Measurements from ENCODE around the gene GDE1.
A peak's percentile ranks its signal among the peaks of the same experiment; 100 is the strongest.

GDE1 gene

DNA sequence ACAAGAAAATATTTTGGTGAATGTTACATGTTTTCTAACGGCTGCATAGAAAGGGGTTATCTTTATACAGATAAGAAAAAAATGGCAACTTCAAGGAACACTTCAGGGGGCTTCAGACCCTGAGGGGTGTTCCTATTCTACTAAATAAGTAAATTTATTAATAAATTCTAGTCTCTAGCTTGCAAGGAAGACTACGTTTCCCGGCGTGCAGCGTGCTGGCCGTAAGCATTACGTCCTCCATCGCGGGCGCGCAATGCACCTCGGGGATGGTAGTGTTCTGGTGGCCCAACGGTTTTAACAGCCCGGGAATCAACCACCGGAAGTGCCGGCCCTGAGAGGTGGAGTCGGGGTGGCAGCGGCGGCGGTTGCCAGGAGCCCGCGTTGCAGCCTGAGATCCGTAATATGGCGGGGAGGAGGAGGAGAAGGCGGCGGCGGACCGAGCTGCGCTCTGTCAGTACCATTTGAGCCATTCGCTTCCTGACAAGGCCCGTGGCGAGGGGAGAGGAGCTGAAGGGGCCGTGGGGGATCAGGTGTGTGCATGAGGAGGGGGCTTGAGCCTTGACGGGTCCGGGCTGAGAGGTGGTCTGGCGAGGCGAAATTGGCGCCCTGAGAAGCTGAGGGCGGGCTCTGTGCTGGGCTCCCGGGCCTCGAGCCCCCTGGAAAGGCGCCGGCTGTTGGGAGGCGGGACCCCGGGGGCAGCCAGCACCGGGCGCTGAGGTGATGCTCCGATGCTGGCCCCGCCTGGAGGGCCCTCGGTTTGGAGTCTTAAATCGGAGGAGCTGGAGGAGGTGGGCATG lies 1.9 kb upstream of the GDE1 start, which contains the start of gene CCP110:
Gene CCP110 (plus strand): TSS at position 384 of the 797 bp plus-strand sequence. CDS start 3,940 bp downstream, outside the sequence.
- DNase-seq: peak; percentile 96

DNA sequence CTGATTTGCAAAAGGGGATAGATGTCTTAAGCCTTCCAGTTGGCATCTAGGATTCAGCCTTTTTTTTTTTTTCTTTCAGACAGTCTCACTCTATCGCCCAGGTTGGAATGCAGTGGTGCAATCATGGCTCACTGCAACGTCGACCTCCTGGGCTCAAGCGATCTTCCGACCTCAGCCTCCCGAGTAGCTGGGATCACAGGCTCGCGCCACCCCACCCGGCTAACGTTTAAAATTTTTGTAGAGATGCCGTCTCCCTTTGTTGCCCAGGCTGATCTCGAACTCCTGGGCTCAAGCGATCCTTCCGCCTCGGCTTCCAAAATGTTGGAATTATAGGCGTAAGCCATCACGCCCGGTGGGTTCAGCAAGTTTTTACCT lies 1.3 kb upstream of the GDE1 start:
- no peak for DNase-seq

DNA sequence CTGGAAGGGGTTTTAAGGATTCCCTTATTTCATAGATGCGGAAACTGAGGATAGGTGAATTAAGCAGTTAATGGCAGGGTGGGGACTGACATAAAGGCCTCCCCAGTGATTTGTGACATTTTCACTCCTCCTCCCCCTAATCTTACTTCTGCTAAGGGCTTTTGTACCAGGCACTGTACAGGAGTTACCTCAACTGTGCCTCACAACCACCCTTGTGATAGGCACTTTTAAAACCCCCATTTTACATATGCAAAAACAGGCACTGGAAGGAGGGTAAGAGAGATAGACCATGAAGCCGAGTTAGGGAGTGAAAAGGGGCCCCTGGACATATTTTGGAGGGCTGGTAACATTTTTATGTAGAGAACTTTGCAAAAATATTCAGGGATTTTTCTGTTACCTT lies 862 bp upstream of the GDE1 start:
- no peak for DNase-seq

DNA sequence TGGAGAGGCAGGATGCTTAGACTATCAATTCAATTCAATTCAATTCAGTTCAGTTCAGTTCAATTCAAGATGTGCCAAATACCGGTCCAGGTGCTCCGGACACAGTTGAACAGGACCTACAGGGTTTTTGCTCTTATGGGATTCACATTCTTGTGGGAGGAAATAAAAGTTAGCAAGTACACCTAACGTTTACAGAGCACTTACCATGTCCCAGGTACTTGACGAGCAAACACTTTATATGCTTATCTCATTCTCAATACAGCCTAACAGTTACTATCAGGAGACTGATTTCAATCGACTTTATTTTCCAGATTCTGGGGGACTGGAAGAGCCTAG lies 467 bp upstream of the GDE1 start:
- DNase-seq: no peak

DNA sequence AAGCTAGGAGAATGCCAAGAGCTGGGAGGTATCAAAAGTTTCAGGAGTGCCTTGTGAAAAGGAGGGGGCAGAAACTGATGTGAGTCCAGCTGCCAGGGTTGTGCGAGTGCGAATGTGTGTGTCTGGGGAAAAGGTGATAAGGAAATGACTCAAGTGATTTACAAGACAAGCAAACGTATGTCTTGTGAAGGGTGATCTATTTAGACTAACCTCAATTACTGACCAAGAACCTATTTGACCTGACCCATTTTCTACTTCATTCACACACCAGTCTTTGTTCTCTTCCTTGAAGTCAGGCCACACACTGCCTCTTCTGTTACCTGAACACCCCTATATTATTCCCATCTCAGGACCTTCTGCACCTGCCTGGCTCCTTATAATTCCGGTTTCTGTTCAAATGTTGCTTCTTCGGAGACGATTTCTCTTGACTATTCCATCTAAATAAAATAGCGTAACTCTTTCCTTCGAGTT lies 1.0 kb downstream of the GDE1 start:
- peak; percentile 13 for DNase-seq

DNA sequence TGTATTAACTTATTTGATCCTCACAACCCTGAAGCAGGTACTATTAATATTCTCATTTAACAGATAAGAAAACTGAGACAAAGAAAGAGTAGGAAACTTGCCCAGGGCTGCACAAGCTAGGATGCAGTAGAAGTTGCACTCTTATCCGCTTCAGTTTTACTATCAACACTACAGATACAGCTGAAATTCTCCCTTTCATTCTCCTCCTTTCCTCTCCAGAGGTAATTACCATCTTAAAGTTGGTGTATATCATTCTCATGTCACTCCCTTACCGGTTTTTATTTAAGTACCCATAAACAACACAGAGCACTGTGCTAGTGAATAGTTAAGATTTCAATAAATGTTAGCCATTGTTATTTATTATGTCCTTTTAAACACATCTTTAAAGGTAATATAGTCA lies 3.5 kb downstream of the GDE1 start:
- DNase-seq: no peak

DNA sequence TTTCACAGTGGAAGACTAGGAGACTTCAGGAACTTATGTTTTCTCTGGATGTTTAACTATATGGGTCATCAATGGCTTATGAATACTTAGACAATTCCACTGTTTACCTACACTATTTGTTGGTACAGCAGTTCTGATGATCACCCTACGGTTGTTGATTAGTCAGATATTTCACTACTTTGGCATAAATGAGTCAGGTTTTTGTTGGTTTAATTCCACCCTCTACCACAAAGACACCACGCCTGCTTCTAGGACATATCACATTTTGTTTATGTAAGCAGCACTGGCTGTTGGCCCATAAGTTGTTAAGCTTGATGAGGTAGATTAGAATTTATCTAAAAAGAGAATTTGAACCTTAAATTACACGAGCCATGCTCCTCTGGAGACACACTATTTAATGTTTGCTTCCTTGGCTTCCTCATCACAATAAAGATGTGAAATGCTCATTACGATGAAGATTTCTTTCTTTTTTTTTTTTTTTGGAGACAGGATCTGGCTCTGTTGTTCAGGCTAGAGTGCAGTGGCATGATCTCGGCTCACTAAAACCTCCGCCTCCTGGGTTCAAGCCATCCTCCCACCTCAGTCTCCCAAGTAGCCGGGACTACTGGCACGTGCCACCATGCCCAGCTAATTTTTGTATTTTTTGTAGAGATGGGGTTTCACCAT lies 4.3 kb downstream of the GDE1 start:
- peak; percentile 7 for DNase-seq

DNA sequence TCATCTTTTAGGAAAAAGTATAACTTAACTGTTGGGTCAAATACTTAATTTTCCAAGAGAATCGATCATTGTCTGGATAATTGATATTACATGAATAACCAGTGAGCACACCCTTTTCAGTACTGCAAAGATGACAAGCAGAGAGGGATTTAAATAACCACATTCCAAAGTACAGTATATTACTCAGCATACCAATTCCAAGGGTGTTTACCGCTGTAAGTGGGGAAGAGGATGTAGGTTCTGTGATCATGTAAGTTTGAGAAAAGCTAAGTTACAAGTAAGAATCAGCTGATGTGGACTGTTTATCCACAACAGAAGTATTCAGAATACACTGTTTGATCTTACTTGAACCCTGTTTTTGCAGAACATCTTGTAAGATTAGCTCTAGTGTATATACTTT lies 6.1 kb downstream of the GDE1 start:
- no peak for DNase-seq

DNA sequence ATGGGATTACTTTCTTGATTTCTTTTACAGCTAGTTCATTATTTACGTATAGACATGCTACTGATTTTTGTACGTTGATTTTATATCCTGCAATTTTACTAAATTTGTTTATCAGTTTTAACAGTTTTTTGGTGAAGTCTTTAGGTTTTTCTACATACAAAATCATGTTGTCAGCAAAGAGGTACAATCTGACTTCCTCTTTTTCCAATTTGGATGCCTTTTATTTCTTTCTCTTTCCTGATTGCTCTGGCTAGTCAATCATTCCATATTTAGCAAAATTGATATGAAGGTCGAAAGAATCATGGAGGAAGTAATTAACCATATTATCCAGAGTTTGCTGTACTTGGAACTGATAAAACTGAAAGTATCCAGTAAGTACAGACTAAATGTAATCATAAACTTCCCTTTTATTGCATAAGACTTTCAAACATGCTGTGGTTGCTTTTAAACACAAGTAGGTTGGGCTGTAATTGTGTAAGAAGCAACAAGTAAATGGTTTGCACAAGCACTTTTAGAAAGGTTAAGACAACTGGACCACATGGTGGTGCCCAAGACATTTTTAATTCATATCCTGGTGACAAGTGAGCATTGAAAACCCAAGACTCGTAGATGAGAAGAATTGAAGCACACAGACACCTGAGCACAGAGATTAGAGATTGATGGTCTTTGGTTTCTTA lies 8.4 kb downstream of the GDE1 start:
- no peak for DNase-seq

DNA sequence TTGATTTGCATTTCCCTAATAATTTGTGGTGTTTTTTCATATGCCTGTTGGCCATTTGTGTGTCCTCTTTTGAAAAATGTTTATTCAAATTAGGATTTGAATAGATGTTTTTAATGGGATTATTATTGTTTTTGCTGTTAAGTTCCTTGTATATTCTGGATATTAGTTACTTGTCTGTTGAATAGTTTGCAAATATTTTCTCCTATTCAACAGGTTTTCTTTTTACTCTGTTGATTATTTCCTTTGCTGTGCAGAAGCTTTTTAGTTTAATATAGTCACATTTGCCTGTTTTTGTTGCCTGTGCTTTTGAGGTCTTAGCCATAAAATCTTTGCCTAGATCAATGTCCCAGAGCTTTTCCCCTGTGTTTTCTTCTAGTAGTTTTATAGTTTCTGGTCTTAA lies 9.6 kb downstream of the GDE1 start:
- DNase-seq: no peak

DNA sequence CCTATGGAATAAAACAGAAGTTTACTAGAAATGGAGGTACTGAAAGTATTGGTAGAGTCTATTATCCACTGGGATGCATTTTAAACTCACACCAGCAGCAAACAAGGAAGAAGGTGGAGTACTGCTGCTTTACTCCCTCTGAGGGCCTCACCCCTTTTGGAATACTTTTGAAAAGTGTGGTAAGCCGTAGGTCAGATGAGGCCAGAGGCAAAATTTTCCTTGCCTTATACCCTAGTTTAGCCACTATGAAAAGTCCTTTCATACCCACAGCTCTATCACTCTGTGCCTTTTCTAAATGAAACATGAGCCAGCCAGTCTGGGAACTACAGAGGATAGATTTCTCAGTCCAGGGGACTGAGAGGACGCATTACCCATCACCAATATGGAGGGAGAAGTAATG lies 14.0 kb downstream of the GDE1 start:
- DNase-seq: no peak

DNA sequence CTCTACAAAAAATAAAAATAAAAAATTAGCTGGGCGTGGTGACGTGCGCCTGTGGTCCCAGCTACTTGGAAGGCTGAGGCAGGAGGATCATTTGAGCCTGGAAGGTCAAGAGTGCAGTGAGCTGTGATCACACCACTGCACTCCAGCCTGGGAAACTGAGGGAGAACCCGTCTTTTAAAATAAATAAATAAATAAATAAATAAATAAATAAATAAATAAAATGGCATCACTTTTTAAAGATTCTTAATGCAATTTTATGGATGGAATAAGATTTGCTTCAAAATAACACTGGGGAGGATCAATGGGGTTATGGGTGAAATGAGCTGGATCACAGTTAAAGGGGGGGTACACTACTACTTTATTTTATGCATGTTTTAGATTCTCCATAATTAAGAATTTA lies 14.9 kb downstream of the GDE1 start:
- DNase-seq: no peak

DNA sequence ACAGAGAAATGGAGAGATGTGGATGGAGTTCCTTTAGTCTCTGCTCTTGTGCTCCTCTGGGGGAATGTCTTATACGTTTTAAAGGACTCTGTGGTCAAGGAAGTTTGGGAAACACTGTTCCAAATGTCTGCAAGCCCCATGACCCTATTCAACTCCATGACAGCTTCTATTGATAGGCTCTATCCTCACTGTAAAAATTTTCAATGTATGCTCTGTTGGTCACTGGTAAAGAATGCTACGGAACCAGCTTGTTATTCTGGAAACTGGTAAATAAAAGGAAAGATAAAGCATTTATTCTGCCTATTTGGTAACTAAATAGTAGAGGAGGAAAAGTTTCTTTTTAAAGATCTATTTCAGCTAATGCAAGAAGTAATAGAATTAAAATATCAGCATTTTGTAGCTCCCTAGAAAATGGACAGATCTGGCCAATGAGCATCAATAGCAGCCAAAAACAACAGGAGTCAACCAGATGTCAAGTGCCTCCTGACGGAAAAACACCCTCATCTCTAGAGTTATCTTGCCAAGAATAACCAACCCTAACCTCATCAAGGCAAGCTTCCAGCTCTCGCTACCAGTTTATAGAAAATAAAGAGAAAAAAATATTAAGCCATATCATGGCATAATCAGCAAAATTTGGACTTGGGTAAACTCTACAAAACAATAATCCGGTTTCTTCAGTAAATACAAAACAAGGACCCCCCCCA lies 16.1 kb downstream of the GDE1 start:
- no peak for DNase-seq

DNA sequence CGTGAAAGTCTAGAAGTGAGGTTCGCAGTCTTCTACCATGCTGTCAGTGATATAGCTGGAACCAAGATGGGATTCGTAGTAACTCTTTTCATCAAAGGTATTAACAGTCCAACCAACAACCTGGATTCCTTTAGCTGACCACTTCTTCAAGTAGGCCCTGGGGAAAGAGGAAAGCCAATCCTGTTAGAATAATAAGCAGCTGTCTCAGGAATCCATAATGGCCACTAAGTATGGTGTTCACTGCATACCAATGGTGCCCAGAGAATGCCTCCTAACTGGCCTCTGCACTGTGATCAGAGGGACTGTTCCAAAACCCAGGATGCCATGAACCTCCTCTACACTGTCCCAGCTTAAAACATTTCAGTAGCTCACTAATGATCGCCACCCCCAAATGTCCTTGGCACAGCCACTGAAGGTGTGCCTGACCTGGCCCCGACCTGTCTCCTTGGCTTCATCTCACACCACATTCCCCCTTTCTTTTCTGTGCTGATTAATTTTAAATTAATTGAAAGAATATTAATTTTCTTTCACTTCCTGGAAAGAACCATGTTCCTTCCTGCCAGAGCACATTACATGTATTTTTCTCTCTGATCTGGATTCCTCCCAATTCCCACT lies 18.3 kb downstream of the GDE1 start:
- no peak for DNase-seq

DNA sequence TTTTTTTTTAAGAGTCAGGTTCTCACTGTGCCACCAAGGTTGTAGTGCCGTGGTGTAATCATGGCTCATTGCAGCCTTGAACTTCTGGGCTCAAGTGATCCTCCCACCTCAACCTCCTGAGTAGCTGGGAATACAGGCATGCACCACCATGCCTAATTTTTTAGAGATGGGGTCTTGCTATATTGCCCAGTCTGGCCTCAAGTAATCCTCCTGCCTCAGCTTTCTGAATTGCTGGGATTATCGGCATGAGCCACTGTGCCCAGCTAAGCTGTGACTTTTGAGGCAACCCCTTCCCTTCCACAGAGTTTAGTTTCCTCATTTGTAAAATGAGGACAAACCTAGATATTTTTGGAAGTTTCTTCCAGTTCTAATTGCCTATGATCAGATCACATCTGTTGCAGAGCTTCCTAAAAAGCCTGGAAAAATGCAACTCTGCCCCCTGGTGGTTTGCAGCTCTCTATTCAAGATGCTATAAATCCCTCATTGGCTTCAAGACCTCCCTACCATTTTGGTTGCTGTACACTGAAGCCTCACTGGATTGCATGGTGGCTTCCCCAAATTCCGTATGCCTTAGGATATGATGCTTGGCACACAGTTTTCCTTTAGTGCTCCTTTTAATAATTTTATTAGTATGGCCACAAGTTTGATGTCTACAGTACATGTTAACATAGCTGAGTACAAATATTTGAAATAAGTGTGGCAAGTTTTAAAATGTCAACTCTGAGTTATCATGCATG lies 19.3 kb downstream of the GDE1 start:
- peak; percentile 65 for DNase-seq

DNA sequence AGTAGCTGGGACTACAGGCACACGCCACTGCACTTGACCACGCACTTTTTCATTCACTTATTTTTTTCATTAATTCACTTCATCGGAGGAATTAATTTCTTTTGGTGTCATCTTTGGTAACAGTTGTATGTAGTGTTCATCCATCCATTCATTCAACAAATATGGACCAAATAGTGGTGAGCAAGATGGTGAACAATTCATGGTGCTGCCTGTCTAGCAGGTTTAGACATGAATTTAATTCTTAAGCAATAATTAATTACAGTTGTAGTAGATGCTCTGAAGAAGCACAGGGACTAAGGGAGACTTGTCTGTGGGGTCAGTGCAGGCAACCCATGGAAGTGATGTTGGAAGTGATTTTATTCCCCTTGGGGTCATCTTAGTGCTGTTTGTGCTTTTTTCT lies 22.4 kb downstream of the GDE1 start:
- DNase-seq: no peak

DNA sequence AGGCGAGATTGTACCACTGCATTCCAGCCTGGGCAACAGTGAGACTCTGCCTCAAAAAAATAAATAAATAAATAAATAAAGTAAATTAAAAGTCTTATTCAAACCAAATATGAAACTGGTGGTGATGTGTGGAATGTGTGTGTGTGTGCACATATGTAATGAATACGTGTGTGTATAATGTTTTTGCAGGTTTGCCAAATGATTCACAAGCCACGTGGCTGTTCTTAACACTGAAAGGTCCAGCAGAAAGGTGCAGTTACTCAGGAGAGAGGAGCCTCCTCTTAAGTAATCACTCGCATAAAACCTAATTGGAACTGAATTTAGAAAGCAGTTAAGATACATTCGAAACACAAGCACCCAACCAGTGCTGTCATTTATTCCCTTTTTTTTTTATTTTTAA lies 22.9 kb downstream of the GDE1 start:
- no peak for DNase-seq

DNA sequence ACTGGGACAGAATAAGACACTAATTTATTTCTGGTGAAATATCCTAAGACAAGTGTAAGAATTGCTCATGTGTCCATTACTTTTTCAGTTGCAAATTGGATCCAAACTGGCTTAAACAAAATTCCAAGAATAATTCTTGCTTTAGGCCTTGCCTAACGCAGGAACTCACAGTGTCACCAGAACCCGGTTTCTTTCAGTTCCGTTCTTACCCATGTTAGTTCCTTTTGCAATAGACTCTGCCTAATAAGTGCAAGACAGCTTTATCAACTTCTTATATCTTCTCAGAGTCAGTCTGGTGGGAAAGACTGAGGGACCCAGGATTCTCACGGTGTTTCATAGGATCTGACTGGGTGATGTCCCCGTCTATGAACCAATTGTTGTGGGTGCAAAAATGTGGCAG lies 24.7 kb downstream of the GDE1 start:
- no peak for DNase-seq

DNA sequence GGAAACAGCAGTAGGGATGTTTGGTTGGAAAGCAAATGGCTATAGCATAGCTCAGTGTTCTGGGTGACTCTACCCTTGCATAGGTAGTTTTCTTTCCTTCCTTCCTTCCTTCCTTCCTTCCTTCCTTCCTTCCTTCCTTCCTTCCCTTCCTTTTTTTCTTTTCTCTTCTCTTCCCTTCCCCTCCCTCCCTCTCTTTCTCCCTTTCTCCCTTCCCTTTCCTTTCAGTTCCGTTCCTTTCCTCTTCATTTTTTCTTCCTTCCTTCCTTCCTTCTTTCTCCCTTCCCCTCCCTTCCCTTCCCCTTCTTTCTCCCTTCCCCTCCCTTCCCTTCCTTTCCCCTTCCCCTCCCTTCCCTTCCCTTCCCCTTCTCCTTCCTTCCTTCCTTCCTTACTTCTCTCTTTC lies 31.3 kb downstream of the GDE1 start:
- DNase-seq: no peak

DNA sequence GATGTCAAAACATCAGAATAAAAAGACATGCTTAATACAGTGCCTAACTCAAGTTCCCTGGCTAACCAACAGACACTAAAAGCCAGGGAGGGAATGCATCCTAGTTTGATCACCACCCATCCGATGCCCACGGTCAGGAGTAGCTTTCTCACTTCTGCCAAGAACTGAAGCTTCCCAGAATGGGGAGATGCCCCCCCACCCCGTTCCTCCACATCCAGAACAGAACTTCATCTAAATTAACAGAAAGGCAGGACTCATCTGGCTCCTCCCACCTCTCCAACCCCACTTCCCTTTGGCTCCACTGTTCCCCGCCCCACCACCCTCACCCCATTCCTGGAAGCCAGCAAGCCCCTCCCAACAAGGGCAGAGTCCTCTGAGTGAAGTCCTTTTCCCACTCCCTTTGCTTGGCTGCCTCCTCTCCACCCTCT lies 33.7 kb downstream of the GDE1 start:
- no peak for DNase-seq

DNA sequence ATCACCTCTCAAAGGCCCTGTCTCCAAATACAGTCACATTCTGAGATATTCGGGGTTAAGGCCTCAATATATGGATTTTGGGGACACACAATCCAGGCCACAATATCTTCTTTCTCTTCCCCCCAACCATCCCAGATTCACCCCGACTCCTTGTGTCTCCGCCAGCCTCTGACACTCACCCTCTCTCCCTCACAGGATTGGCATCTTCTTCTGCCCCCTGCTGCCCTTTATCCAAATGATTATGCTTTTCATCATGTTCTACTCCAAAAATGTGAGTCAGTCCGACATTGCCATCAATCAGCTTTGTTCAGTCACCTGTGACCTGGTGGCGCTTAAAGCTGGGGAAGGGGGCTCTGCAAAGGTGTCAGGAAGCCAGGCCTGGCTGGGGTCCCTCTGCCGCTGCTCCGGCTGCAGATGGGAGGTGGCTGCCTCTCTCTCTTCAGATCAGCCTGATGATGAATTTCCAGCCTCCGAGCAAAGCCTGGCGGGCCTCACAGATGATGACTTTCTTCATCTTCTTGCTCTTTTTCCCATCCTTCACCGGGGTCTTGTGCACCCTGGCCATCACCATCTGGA lies 35.1 kb downstream of the GDE1 start:
- no peak for DNase-seq

DNA sequence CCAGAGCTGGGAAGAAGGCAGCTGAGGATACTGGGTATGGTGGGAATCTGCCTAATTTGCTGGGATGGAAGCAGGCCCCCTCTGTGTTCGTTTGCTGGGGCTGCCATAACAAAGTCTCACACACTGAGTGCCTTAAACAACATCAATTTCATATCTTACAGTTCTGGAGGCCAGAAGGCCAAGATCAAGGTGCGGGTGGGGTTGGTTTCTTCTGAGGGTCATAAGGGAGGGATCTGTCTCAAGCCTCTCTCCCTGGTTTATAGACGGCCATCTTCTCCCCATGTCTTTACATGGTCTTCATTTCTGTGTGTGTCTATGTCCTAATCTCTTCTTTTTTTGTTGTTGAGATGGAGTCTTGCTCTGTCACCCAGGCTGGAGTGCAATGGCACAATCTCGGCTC lies 35.8 kb downstream of the GDE1 start:
- no peak for DNase-seq
